ENCODE data around the gene COMMD7.
"Not testable (repeated sequence)": the region's sequence is repeated elsewhere in the genome, so short reads cannot be mapped to it uniquely, and the experiment has no call there.

The COMMD7 gene

DNA sequence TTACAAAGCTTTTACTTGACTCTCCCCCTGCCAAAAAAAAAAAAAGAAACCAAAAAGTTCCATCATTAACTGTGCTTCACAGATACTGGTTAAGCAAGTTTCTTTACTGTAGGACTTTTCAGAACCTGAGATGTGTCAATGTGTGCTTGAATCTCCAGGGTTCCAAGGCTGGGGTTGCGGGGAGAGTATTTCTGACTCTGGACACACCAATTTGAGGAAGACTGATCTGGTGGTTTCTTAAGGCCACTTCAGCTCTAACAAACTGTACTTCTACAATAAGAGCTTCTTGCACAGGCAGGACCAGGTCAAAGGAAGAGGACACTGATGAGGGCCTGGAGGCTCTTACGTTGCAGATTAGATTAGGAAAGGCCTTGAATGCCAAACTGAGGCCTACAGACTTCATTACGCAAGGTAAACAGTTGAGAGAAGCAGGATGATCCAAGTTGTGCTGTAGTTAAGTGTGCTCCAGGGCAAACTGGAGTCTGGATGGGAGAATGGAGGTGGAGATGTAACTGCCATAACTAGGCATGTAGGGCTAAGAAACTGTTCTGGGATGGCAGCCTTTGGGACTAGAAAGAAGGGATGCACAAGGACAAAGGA lies 24.4 kb downstream of the COMMD7 start:
- DNase-seq, result no peak

DNA sequence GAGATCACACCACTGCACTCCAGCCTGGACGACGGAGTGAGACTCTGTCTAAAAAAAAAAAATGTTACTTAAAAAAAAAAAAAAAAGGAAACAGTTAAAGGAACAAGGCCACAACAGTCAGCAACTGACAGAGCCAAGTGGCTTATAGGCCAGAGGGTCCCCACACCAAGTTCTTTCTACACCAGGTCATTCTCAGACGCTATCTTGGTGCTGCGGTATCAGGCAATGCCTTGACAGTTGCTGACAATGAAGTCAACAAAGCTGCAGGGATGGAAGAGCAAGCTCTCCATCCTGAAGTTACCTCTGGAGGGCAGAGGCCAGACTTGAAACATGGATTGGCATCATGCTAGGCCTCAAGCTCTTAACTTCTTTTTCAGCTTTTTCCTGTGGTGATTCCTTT lies 31.9 kb downstream of the COMMD7 start:
- no peak for DNase-seq

DNA sequence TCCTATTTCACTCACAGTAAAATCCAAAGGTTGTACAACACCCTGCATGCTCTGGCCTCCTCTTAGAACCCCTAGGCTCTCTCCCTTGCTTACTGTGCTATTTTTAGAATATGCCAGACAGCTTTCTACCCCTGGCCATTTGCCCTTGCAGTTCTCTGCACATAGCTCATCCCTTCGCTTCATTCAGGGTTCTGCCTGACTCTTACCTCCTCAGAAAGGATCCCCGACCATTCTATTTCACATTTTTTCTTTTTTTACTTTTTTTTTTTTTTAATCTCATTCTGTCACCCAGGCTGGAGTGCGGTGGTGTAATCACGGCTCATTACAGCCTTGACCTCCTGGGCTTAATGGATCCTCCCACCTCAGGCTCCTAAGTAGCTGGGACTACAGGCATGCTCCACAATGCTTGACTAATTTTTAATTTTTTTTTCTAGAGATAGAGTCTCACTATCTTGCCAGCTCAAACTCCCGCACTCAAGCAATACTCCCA lies 33.6 kb downstream of the COMMD7 start:
- no peak for DNase-seq

DNA sequence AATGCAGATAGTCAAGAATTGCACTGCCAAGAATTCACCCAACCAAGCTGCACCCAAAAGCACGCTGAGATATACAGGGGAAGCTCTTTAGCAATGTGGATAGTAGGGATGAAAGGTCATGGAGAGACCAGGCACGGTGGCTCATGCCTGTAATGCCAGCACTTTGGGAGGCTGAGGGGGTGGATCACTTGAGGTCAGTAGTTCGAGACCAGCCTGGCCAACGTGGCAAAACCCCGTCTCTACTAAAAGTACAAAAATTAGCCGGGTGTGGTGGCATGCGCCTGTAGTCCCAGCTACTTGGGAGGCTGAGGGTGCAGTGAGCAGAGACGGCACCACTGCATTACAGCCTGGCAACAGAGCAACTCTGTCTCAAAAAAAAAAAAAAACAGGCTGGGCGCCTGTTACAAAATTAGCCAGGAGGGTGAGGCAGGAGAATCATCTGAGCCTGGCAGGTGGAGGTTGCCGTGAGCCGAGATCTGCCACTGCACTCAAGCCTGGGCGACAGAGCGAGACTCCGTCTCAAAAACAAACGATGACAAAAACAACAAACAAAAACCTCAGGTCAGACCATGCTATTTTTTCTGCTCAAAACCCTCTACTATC lies 34.1 kb downstream of the COMMD7 start:
- not testable (repeated sequence) for DNase-seq

DNA sequence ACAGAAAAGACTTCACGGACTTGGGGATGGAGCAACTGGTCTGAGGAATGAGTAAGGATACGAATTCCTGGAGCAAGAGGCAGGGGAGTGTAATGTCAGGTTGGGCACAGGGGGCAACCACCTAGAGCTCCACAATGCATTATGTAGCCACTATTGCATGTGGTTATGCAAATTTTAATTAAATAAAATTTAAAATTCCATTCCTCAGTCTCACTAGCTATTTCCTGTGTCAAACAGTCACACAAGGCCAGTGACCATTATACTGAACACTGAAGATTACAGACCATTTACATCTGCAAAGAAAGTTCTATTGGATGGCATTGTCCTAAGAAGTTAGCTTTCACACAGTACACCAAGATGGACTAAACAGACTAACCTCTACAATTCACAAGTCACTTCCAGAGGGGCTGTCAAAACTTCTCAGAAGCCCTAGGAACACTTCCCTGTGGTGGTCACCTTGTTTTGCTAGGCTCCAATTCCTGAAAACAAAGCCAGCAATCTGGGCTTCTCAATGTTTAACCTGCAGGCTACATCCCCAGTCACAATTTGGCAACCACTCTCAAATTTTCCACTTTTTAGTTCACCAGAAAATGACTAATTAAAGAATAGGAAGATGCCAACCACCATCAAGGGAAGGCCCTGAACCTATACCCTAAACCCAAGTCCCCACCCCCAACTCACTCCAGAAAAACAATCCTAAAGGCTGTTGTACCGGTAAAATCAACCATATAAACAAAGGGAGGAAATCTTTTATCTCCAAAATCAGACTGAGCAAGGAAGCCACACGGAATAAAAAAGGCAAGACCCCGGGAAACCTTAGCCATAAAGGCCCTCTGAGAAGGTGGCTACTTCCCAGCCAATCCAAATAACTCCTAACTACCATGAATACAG lies 35.3 kb downstream of the COMMD7 start:
- no peak for DNase-seq

DNA sequence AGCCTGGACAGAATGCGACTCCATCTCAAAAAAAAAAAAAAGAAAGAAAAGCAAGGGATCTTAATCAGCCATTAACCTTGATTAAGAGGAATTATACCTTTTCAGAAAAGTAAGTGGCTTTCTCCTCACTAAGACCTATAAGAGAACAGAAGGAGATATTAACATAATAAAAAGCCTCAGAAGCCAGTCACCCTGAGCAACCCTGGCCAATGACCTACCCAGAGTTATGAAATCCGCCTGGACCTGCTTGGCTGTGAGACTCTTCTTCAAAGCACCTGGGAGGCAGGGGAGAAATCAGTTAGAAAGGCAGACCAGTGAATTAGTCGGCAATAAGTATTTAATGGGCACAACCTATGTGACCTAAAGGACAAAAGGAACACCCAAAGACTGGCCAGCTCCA lies 36.8 kb downstream of the COMMD7 start:
- DNase-seq, result no peak

DNA sequence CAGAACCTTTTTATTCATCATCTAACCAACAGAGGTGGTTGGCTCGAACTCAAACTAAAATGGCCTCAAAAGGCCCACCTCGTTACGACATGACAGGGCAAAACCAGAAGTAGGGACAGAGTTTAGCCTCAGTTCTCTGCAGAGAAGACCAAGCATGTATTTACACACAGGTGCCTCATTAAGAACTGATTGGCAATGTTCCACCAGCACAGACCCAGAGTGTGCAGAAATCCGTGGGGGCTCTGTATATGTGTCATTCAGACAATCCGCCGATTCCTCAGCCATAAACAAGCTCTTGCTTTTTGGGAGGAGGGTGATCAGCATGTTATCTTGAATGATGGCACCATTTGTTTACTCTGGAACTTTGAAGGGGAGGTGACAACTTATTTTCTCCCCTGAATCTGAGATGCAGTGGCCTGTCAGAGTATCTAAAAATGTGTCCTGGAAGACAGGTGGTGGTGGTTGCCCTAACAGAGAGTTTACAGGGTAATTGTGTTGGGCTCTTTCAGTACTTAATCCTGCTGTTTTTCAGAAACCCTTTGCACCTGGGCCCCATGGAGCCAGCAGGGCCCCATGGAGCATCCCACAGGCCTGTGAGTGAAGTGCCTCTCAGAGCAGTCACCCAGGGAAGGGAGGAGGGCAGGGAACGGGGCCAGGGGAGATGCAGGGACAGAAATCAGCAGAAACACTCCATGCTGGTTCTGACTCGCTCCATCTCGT lies 40.4 kb downstream of the COMMD7 start:
- DNase-seq, result no peak

DNA sequence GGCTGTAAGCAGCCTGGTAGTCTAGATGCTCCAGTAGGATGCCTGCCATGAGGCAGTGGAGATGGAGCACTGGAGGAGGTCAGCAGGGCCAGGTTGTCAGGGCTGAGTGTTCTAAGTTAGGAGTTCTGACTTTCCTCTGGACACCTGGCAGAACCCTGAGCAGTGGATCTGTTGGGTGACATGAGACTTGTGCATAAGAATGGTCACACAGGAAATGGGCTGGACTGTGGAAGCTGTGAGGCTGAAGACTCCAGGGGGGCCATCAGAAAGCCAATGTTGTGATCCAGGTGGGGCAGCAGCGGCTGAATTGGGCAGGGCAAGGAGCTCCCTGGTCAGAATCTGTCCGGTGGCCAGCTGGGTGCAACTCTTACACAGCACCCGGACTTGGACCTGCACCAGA lies 45.7 kb downstream of the COMMD7 start:
- DNase-seq, result no peak

DNA sequence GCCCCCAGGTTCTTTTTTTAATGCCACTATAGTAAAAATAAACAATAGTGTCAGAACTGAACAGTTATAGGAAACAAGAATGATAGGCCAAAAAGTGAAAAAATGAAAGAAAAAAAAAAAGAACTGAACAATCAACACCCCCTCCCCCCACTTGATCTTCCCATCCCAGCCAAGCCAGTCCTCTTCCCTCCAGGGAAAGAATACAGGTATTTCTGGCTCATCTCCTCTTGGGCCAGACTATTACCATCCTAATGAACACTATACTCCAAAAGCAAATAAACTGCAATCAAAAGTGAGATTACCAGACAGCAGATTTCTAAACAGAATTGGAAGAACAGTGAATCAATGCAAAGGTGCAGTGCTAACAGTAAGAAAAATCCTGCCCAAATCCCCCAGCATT lies 48.2 kb downstream of the COMMD7 start:
- no peak for DNase-seq

DNA sequence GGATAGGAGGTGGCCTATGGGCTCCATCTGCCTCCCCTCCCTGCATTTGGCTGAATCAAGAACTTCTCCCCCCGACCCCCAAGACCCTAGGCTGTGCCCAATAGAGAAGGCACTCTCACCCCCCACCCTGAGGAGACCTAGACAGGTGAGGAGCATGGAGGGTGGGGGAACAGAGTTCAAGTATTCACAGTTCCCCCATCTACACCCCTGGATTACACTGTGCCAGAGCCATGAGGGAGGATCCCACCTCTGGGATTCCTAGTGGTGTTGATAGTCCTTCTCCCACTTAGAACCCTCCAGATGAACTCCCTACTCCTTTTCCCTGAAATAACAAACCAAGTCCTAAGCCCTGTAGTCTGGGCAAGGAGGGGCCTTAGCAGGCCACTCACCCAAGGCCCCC lies 54.3 kb downstream of the COMMD7 start:
- DNase-seq, result not testable (repeated sequence)

DNA sequence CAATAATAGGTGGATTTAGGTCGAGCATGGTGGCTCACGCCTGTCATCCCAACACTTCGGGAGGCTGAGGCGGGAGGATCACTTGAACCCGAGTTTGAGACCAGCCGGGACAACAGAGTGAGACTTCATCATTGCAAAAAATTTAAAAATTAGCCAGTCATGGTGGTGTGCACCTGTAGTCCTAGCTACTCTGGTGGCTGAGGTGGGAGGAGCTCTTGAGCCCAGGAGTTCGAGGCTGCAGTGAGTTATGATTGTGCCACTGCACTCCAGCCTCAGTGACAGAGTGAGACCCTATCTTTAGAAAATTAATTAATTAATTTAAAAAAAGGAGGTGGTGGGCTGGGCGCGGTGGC lies 56.1 kb downstream of the COMMD7 start:
- no peak for DNase-seq

DNA sequence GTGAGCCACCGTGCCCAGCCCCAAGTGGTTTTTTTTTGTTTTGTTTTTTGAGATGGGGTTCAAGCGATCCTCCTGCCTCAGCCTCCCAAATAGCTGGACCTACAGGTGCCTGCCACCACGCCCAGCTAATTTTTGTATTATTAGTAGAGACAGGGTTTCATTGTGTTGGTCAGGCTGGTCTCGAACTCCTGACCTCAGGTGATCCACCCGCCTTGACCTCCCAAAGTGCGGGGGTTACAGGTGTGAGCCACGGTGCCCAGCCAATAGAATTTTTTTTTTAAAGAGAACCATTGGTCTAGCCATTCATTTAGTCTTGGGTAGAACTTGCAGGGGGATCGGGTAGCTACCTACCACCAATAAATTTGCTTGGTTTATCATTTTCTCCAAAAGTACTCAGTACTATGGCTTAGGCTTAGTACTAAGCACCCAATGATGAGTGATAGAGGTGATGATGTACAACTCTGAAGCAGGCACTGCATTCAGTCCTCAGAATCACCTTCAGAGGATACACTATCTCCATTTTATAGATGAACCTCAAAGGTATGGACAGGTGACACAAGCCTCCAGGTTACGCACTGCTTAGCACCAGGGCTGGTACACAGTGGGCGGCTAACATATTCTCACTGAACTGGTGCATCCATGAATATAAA lies 56.6 kb downstream of the COMMD7 start:
- no peak for DNase-seq

DNA sequence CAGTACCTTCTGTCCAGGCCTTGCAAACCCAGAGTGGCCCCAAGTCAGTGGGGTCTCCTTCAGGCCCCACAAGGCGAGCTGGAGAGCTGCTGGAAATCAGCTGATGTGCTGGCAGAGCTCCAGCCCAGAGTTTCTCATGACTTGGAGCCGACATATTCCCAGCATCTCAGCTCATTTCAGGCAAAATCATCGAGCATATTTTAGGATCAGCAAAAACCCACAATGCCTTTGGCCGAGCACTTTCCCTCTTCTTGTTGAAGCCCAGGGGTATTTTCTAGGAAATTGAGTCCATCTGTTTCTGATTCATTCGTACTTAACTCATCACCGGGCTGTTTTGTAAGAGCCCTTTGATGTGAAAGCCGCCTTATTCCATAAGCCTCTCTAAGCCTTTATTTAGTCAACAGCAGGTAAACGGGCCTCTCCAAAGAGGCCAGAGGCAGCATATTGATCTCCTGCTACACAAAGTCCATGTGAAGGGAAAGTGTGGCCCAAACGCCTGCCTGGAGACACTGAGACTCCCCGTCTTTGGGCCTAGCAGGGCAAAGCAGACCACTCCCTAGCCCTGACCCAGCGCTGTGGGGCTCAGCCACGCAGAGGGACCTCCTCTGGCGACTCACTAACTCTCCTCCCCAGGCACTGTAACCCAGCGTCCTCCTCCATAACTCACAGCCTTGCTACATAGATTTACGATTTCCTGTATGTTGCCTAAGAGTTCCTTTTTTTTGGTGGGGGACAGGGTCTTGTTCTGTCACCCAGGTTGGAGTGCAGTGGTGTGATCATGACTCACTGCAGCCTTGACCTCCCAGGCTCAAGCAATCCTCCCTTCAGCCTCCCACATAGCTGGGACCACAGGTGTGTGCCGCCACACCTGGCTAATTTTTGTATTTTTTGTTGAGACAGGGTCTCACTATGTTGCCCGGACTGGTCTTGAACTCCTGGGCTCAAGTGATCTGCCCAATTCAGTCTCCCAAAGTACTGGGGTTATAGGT lies 57.4 kb downstream of the COMMD7 start:
- no peak for DNase-seq

DNA sequence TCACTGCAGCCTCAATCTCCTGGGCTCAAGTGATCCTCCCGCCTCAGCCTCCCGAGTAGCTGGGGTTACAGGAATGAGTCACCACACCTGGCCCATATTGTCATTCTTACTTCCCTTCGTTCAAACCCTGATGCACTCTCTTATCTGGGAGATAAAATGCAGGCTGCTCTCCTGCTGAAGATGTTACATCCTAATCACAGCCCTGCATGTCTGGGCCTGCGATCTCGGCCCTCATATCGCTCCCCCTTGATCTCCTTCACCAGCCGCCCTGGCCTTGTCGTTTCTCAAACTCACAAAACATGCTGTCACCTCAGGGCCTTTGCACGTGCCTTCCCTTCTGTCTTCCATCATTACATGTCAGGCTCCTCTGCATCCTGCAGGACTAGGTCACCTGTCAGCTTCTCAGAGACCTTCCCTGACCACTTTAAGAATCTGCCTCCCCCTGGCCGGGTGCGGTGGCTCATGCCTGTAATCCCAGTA lies 60.7 kb downstream of the COMMD7 start:
- no peak for DNase-seq

DNA sequence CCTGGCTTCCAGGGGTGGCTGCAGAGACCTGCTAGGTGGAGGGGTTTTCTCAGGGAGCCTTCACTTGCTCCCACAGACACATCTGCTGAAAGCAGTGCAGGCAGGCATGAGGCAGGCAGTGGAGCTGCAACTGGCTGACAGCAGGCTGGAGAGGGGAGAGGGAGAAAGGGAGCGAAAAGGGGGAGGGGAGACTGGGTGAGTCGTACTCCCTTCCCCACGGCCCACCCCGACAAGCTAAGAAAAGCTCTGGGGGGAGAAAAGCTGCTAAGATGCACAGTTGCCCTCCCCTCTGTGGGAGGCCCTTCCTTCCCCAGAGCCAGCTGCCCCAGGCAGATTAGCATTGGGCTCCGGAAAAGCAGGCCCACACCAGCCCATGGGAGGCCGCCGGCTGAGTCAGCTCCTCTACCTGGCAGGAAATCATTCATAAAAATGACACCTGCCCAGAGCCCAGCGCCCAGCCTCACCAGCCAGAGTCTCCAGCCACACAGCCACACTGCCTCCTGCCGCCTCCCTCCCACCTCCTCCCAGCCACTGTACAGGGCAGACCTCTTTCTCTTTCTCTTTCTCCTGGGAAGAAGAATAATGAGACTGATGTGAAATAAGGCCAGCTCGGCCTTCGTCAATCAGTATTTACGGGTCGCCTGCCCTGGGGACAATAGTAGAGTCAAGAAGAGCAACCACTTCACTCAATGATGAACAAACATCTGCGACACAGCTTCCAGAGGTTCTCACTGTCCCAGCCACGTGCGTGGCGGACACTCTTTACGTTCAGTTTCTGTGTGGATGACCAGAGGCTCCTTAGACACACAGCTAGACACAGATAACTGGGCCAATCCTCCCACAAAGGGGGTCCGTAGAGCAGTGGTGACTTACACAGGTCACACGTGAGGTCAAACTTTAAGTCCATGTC lies 61.8 kb downstream of the COMMD7 start:
- DNase-seq, result no peak

DNA sequence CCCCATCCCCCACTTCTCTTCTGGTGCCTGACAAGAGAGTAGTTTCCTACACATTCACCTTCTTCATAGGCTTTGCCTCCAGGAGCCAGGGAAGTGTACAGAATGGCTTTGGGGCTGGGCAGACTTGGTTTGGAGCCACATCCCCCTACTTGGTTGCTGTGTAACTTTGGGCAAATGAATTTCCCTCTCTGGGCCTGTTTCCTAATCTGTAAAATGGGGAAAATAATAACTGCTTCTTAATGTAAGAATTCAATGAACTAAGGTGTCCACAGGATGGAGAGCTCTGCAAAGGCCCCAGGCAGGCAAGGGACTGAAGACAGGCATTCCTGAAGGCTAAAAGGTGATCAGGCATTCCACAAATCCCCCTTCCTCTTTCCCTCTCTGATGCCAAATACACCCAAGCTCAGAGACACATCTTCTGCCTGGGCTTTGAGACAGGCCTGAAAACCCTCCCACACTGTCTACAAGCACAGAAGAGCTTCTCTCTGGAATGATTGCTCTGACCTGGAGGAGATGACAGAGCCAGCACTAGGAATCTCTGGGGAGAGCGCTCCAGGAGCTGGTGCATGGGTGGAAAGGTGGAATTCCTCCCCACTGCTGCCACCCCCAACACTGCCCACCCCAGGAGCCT lies 62.6 kb downstream of the COMMD7 start:
- no peak for DNase-seq

DNA sequence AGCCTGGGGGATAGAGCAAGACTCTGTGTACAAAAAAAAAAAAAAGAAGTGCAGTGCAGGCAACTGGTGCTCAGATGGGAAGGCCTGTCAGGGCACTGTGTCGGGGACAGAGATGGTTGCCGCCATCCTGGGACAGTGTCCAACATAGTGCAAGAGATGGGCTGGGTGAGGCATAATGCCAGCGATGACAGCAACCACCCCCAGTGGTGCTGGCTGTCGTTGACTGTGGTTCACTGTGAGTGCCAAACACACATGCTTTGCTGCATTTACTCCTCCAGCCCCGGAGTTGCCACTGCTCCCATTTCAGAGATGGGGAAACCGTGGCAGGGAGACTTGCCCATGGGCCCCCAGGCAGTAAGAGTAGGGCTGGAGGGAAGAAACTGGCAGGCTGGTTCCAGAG lies 64.3 kb downstream of the COMMD7 start:
- DNase-seq, result no peak

DNA sequence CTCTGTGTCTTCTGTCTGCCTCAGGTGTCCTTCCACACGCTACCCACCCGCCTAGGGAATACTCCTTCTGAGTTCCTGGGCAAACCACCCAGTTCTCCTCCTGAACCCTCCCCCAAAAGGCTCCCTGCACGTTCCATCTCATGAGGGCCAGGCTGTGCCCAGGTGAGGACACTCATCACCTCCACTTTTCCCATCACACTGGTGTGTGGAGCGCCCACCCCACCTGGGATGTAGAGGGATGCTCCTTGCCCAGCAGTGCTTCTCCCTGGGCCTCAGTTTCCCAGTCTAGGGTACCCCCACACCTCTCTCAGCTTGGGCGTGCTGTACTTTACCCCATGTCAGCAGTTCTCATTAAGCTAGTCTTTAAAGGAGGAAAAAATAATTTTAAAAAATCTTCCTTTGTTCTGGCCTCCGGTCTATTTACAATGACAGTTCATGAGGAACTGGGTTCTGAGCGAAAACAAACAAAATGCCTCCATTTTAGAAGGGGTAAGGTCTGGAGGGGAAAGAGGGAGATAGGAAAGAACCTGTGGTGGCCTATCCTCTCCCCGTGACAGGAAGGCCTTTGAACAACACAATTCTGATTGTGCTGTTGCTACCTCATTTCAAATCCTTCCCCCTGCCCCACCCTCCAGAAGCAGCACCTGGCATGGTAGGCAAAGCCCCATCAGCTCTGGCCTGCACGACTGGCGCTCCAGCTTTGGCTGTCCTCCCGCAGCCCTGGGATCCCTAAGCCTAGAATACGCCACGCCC lies 67.9 kb downstream of the COMMD7 start:
- DNase-seq, result no peak

DNA sequence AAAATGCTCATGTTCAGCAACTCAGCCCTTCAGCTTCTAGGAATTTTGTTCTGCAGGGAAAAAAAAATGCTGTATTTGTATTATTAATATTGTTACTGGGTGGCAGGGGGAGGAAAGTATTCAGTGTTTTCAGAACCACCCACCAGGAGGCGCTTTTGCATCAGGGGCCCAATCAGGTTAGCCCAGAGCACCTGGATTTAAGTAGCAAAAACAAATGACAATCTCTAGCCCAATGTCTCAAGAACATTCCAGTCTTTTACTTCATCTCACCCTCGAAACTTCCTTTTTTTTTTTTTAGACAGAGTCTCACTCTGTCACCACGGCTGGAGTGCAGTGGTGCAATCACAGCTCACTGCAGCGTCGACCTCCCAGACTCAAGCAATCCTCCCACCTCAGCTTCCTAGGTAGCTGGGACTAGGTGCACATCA lies 68.9 kb downstream of the COMMD7 start:
- DNase-seq, result peak; percentile 68
